ENCODE data around the gene ZNF428. TPM values are rescaled to one million over a fixed set of nuclear protein-coding genes. Genes with fewer than 3 reads are reported as not detected.

ZNF428 gene
- total and polyA plus RNA-seq, 2 of the 4 experiments (the other 2 are of a cell fraction), result 9.9 to 32.3 TPM

DNA sequence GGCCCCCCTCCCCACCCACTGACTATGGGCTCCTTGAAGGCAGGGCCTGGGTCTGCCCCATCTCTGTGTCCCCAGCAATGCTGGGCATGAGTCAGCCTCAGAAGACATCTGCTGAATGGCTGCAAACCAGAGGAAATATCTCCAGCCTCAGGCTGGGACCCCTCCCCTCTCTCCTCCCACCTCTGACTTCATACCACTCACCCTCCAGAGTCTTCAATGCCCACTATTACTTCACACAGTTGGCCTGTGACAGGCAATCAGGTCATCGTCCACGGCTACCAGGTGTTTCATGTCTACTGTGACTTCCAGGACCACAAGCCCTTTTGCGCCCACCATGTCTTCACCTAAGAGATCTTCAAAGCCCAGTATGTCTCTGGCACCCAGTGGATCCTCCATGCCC, 7.6 kb downstream of the ZNF428 start, which contains the start of gene SRRM5:
TSS of gene SRRM5 (plus strand) at position 301 of the 400 bp plus-strand sequence. CDS start at position 335, 34 bp downstream.
- no peak within 1 kb of the TSS for H2BK15ac ChIP-seq (ENCODE audit: low read depth, low read length)
- TF ChIP-seq MAZ (IDR thresholded peaks at IDR 0.05; ENCODE audit: borderline replicate concordance, low read depth, low read length), result no peak
- no peak within 1 kb of the TSS for H3K4ac ChIP-seq (ENCODE audit: low read depth, low read length)
- dilution Hi-C loops (cut with HindIII; ENCODE audit: low sequenced_read_pairs, unreplicated experiment) (no loop called here), intact Hi-C loops (cut with micrococcal nuclease) (no loop called here), in situ Hi-C loops (cut with MboI; ENCODE audit: low sequenced_read_pairs) (no loop called here)
- peak within 1 kb of the TSS; percentile 82 for H2AK9ac ChIP-seq (replicated peaks; ENCODE audit: low read depth, low read length, poor library complexity)
- H3K79me1 ChIP-seq (ENCODE audit: low read depth in 1 of 2, low read length in 2 of 2), result peaks cover 28 to 66% of the 10 kb centered on the region in 2 experiments
- BruUV-seq (replicated peaks), result no TSS peak
- no peaks in the 10 kb centered on the region for H3K9me3 ChIP-seq (ENCODE audit: control insufficient read depth, insufficient read depth, low read length)
- no peak within 1 kb of the TSS for H3K56ac ChIP-seq (ENCODE audit: extremely low read depth, insufficient read depth, low read length)
- CTCF ChIA-PET, result no interaction called here
- H3K18ac ChIP-seq (ENCODE audit: low read depth, low read length), result no peak within 1 kb of the TSS
- H4K20me1 ChIP-seq (ENCODE audit: insufficient read depth, low read length), result peaks cover 17% of the 10 kb centered on the region
- peaks cover 32% of the 10 kb centered on the region for H3K36me3 ChIP-seq (ENCODE audit: control insufficient read depth, insufficient read depth, low read length)
- no peak within 1 kb of the TSS for H2BK120ac ChIP-seq (ENCODE audit: low read depth, low read length)
- H2AFZ ChIP-seq (replicated peaks; ENCODE audit: low read length, poor library complexity), result no peak within 1 kb of the TSS
- WGBS, 2 experiments (ENCODE audit: extremely low coverage in 2 of 2, insufficient read length in 1 of 2), result 92% methylated on average over 2 of the region's 3 CpGs; no CpG with 5 or more reads in 1 of the 2 experiments
- H3K27ac ChIP-seq (ENCODE audit: insufficient read depth, low read length), result no peak within 1 kb of the TSS
- POLR2A ChIA-PET (ENCODE audit: unreplicated experiment), result no interaction called here
- ATAC-seq (ENCODE audit: low read depth) (no peak), DNase-seq (no peak)
- H3K14ac ChIP-seq (replicated peaks; ENCODE audit: low read depth, low read length), result no peak within 1 kb of the TSS
- H3K4me3 ChIP-seq (ENCODE audit: insufficient read depth, low read depth, low read length), result no peak within 1 kb of the TSS
- no peak within 1 kb of the TSS for H4K5ac ChIP-seq (ENCODE audit: low read depth, low read length)
- H2AK5ac ChIP-seq (ENCODE audit: low read depth, low read length), result no peak within 1 kb of the TSS; the same call in 1 of the 2 replicates
- no peak within 1 kb of the TSS for H2BK20ac ChIP-seq (ENCODE audit: low read depth, low read length)
- no peak within 1 kb of the TSS for H4K91ac ChIP-seq (ENCODE audit: insufficient read depth, low read depth, low read length)
- no peaks in the 10 kb centered on the region for H3K4me1 ChIP-seq (ENCODE audit: control insufficient read depth, insufficient read depth, low read length)
- no peak within 1 kb of the TSS for H3K9ac ChIP-seq (ENCODE audit: low read depth, low read length)
- no peaks in the 10 kb centered on the region for H3K27me3 ChIP-seq (ENCODE audit: control insufficient read depth, insufficient read depth, low read length)
- H3K9me1 ChIP-seq (ENCODE audit: insufficient read depth, low read length), result peaks cover 9% of the 10 kb centered on the region
- H3K4me2 ChIP-seq (ENCODE audit: low read depth, low read length), result no peak within 1 kb of the TSS
- no peak within 1 kb of the TSS for H4K8ac ChIP-seq (ENCODE audit: low read depth in 2 of 2, low read length in 2 of 2)
- no peak within 1 kb of the TSS for H3K23ac ChIP-seq (ENCODE audit: low read depth, low read length)
- no peak within 1 kb of the TSS for H2BK5ac ChIP-seq (ENCODE audit: low read depth, low read length, poor library complexity, severe bottlenecking)

Measured in IMR-90 (cell line).